Eye (tissue), 1 donor: ENCODE data around the gene HFM1.
"Not testable (repeated sequence)": the region's sequence is repeated elsewhere in the genome, so short reads cannot be mapped to it uniquely, and the experiment has no call there.

Experiments
- DNase-seq: peaks from one replicate; pipeline ENCODE4 v3.0.0-alpha.2; 2015

The HFM1 gene, protein sequence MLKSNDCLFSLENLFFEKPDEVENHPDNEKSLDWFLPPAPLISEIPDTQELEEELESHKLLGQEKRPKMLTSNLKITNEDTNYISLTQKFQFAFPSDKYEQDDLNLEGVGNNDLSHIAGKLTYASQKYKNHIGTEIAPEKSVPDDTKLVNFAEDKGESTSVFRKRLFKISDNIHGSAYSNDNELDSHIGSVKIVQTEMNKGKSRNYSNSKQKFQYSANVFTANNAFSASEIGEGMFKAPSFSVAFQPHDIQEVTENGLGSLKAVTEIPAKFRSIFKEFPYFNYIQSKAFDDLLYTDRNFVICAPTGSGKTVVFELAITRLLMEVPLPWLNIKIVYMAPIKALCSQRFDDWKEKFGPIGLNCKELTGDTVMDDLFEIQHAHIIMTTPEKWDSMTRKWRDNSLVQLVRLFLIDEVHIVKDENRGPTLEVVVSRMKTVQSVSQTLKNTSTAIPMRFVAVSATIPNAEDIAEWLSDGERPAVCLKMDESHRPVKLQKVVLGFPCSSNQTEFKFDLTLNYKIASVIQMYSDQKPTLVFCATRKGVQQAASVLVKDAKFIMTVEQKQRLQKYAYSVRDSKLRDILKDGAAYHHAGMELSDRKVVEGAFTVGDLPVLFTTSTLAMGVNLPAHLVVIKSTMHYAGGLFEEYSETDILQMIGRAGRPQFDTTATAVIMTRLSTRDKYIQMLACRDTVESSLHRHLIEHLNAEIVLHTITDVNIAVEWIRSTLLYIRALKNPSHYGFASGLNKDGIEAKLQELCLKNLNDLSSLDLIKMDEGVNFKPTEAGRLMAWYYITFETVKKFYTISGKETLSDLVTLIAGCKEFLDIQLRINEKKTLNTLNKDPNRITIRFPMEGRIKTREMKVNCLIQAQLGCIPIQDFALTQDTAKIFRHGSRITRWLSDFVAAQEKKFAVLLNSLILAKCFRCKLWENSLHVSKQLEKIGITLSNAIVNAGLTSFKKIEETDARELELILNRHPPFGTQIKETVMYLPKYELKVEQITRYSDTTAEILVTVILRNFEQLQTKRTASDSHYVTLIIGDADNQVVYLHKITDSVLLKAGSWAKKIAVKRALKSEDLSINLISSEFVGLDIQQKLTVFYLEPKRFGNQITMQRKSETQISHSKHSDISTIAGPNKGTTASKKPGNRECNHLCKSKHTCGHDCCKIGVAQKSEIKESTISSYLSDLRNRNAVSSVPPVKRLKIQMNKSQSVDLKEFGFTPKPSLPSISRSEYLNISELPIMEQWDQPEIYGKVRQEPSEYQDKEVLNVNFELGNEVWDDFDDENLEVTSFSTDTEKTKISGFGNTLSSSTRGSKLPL (N-terminal part only)

DNA sequence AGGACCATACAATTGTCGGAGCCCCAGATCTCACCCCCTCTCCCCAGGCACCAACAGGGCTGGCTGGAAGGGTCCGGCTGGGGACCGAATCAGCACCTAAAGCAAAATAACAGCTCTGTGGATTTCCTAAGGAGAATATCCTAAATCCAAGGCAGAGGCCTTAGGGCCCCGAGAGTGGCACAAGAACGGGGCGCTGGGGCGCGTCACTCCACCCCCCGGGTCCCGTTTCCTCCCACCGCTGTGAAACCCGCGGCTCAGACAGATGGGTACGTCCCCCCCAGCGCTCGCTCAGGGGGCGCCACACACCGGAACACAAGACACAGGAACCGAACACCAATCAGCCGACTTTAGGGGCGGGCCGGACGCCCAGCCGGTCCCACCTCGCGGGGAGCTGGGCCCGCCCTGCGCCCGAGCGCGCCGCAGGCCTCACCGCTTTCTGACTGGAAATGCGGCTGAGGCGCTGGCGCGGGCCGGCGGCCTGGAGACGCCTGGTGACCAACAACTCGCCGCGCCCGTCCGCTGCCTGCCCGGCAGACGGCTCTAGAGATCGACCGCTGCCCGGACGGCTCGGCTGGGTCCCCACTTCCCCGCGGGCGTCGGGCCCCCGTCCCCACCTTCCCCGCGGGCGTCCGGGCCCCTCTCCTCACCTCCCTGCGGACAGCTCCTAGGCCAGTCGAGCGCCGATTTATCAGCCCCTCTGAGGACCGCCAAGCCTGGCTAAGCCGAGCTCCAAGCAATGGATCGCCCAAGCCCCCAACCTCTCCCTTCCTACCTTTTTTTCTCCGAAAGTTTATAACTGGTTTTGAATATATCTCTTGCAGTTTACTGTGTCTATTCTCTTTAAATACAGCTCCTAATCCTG, at the start of gene HFM1:
TSS of gene HFM1 (minus strand) at position 687 of the 862 bp plus-strand sequence. CDS start 3,755 bp downstream, outside the sequence.
- DNase-seq: peak; percentile 95

DNA sequence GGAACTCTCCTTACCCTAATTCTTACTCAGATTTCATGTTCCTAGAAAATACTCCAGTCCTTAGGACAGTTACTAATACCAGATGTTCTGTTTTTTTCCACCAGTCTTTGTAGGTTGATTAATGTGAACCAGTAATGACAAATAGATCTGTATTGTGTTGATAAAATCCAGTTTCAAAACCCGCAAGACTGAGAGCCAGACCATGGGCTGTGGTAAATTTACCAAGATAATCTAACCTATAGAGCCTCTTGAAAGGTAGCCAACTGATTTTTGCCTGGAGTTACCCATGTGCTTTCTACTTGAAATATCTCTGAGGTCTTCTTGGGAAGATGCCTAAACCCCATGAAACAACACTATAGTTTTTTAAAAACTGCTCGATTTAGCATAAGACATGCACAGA, 49.5 kb upstream of the HFM1 start:
- DNase-seq: no peak

DNA sequence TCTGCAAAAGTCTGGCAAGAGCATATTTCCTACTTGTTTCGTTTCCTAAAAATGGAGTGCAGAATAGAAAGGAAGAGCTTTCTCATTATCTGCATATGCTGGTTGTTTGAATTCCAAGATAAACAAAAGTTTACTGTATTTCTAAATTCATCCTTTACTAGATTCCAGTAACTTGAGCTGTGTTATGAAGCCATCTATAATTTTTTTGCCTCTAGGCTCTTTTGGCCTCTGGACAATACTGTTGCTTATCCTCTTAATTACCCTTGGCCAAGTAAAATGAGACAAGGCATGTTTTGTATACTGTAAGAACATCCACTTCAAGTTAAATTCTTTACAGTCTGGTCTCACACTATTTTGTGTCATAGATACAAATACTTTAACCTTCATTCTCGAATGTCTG, 45.6 kb upstream of the HFM1 start:
- DNase-seq: peak; percentile 5

DNA sequence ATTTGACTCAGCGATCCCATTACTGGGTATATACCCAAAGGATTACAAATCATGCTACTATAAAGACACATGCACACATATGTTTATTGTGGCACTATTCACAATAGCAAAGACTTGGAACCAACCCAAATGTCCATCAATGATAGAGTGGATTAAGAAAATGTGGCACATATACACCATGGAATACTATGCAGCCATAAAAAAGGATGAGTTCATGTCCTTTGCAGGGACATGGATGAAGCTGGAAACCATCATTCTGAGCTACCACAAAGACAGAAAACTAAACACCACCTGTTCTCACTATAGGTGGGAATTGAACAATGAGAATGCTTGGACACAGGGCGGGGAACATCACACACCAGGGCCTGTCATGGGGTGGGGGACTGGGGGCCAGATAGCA, 43.1 kb upstream of the HFM1 start:
- not testable (repeated sequence) for DNase-seq

DNA sequence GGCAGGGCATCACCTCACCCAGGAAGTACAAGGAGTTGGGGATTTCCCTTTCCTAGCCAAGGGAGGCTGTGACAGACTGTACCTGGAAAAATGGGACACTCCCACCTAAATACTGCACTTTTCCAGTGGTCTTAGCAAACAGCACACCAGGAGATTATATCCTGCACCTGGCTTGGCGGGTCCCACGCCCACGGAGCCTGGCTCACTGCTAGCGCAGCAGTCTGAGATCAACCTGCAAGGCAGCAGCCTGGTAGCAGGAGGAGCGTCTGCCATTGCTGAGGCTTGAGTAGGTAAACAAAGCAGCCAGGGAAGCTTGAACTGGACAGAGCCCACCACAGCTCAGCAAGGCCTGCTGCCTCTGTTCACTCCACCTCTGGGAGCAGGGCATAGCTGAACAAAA, 37.3 kb upstream of the HFM1 start:
- DNase-seq: not testable (repeated sequence)

DNA sequence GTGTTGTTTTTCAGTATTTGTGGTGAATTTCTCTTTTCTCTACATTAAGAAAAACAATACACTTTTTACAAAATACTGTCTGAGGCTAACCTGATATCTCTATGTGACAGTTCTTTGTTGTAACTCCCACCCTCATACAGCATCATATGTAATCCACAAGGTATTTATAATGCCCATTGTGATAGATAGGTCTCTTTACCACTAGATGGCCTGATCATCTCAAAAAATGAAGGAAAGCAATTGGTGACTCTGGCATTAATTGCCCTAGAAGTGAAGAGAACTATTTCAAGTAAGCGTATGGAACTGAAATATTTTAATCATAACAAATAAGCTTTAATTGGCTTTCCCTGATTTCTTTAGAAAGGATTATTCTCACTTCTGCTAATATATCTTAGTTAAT, 36.2 kb upstream of the HFM1 start:
- no peak for DNase-seq

DNA sequence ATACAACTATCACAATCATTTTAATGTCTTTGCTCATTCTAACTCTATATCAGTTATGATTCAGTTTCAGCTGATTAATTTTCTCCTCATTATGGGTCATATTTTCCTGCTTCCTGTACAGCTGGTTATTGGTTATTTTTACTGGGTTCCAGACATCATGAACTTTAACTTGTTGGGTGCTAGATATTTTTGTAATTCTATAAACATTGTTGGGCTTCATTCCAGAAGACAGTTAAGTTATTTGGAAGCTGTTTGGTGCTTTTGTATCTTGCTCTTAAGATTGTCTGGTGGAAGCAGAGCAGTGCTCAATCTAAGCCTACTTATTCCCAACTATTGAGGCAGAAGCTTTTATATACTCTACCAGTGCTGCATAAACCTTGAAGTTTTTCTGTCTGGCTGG, 34.4 kb upstream of the HFM1 start:
- no peak for DNase-seq

DNA sequence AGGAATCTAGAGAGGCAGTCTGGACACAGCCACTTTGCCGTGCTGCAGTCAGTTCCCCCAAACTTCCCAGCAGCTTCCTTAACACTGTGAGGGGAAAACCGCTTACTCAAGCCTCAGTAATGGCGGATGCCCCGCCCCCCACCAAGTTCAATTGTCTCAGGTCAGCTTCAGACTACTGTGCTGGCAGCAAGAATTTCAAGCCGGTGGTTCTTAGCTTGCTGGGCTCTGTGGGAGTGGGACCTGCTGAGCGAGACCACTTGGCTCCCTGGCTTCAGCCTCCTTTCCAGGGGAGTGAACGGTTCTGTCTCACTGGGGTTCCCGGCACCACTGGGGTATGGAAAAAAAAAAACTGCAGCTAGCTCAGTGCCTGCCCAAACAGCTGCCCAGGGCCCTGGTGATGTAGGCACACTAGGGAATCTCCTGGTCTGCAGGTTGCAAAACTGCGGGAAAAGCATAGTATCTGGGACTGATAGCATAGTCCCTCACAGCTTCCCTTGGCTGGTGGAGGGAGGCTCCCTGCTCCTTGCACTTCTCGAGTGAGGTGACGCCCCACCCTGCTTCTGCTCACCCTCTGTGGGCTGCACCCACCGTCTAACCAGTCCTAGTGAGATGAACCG, 23.7 kb upstream of the HFM1 start:
- DNase-seq: peak; percentile 24

DNA sequence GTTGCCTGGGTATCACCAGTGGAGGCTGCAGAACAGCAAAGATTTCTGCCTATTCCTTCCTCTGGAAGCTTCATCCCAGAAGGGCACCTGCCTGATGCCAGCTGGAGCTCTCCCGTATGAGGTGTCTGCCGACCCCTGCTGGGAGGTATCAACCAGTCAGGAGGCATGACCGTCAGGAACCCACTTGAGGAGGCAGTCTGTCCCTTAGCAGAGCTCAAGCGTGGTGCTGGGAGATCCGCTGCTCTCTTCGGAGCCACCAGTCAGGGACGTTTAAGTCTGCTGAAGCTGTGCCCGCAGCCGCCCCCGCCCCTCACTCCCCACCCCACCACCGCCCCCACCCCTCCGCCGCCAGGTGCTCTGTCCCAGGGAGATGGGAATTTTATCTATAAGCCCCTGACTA, 23.1 kb upstream of the HFM1 start:
- DNase-seq: no peak

DNA sequence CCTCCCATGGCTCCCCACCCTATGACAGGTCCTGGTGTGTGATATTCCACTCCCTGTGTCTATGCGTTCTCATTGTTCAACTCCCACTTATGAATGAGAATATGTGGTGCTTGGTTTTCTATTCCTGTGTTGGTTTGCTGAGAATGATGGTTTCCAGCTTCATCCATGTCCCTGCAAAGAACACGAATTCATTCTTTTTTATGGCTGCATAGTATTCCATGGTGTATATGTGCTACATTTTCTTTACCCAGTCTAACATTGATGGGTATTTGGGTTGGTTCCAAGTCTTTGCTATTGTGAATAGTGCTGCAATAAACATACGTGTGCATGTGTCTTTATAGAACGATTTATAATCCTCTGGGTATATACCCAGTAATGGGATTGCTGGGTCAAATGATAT, 17.9 kb upstream of the HFM1 start:
- not testable (repeated sequence) for DNase-seq

DNA sequence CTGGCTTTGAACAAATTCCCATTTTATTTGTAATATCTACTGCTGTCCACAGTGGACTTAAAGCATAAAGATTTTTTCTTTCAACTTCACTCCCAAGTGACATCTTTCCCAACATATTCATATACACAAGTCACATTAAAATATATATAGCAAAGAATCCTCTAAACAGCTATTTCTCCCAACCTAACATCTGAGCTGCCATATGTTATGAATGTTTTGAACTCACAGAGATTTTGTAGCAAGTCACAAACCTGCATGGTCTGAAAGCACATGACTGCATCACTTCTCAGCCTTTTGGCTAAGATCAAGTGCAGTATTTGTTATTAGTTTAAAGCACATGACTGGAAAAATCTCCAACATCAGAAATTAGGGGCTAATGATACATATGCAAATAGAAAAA, 7.7 kb upstream of the HFM1 start:
- no peak for DNase-seq

DNA sequence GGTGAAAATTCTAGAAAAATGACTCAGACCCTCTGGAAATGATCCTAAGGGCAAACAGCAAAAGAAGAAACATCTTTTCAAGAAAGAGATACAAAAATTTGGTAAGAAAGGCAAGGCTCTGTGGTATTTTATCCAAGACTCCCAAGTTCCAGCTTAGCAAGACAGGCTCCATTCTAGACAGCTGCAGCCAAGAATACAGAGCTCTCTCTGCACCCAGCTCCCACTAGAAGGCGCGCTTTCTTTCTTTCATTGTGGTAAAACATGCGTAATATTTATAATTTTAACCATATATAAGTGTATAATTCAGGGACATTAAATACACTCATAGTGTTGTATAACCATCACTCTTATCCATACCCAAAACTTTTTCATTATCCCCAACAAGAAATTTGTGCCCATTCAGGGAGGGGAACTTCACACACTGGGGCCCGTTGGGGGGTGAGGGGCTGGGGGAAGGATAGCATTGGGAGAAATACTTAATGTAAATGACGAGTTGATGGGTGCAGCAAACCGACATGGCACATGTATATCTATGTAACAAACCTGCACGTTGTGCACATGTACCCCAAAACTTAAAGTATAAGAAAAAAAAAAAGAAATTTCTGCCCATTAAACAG, 2.2 kb upstream of the HFM1 start:
- no peak for DNase-seq

DNA sequence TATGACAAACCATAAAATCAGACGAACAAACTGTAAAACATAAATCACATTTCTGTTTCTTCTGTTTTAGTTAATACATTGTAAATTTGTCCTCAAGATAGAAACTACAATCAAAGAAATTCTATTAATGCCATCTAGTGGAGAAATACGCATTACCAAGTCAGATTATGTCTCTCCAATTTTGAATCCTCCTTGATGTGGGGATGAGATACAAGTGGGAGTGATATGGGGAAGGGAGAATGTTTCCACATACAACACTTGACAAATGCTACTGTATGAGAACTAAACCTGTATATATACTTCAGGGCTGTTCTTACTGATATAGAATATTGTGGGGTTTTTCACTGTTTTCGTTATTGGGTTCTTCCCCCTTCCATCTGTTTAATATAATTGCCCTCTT, 2.6 kb downstream of the HFM1 start:
- peak; percentile 53 for DNase-seq

DNA sequence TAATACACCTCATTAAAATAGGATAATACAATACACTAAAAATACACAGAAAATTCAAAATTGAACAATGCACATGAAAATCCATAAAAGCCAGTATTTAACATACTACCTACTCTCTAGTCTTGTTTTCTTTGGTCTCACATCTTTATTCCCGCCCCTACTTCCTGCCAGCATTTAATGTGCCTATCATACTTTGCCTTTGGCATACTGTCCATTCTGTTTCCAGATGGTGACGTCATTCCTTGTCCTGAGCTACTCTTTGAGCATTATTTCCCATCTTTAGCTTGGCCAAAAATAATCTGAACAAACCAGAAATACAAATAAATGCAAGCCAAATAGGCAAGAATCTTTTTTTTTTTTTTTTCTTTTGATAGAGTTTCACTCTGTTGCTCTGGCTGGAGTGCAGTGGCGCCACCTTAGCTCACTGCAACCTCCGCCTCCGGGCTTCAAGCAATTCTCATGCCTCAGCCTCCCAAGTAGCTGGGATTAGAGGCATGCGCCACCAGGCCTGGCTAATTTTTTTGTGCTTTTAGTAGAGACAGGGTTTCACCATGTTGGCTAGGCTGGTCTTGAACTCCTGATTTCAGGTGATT, 4.4 kb downstream of the HFM1 start:
- DNase-seq: no peak

DNA sequence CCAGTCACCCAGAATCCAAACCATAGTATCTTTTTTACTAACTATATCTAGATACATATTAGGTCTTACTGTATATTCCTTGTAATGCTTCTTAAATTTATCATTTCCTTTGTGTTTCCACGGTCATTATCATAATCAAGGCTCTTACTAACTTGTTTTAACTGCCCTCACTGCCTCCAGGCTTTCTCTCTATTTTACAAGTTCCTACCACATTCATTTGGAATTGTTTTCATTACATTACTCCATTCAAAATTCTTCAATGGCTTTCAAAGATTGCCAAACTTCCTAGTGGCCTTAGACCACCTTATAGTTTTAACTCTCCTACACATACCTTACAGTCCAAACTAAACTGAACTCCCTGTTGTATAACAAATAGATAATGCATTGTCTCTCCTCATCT, 6.3 kb downstream of the HFM1 start:
- no peak for DNase-seq

DNA sequence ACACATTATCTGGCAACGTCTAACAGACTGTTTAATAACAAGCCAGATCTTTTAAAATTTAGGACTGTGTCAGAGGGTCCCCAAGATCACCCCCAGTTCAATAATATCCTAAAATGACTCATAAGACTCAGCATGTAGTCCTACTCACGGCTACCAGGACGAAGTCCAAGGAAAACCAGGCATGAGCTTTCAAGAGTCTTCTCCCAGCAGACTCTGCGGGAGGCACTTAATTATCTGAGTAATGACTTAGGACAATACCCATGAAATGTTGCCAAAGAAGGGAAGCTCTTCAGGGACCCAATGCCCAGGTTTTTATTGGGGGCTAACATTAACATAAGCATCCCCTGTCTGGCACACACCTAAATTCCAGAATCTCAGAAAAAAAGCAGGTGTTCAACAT, 7.0 kb downstream of the HFM1 start:
- no peak for DNase-seq

DNA sequence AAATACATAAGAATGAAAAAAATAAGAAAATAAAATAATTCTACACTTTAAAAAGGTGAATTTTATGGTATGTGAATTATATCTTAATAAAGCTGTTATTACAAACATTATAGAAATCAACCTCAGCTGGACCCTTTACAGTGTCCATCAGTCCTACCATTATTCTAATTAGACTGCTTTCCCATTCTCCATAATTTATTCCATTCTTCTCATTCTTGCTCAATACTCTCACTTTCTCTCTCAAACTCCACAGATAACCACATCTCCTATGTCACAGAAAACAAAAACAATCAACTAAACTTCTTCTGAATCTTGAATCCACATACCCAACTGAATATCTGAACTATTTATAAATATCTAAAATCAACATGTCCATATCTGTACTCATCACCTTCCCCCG, 11.6 kb downstream of the HFM1 start:
- no peak for DNase-seq

DNA sequence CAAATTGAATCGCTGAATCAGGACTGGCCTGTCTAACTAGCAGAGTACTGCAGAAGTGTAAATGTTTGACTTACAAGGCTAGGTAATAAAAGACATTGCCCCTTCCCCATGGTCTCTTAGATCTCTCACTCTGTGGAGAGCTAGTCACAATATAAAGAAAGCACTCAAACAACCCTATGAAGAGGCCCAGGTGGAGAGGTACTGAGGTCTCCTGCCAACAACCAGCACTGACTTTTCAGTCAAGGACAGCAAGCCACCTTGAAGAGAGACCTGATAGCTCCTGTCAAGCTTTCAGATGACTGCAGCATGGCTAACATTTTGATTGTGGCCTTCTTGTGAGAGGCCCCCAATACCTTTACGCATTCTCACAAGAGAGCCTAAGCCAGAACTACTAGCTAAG, 18.5 kb downstream of the HFM1 start:
- no peak for DNase-seq

DNA sequence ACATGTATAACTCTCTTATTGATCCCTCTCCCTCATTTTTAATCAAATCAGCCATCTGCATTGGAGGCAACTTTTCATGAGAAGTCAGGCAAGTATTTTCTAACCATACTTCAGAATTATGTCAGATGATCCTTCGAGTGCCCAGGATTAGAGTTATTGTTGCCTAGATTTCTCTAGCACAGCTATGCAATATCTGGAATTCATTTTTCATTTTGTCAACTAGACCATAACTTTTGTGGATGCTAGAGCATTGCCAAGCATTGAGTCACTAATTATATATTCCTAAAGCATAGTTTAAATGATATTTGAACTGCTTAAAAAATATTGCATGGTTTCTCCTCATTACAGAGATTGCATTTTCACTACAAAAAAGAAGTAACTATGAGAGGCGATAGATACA, 21.2 kb downstream of the HFM1 start:
- DNase-seq: peak; percentile 12

DNA sequence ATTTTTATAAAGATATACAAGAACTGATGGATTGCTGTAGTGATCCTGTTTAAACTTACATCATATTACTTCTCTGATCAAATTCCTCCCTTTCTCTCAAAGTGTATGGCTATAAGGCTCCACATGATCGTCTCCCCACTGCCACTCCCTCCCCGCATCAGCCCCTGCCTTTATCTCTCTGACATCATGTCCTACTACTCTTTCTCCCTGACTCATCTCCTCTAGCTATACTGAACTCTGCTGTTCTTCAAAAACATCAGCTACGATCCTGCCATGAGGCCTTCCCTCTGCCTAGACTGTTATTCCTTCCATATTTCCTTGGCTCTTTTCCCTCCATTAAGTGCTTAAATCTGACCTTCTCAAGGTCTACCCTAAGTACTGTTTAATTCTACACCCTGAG, 22.8 kb downstream of the HFM1 start:
- DNase-seq: no peak

DNA sequence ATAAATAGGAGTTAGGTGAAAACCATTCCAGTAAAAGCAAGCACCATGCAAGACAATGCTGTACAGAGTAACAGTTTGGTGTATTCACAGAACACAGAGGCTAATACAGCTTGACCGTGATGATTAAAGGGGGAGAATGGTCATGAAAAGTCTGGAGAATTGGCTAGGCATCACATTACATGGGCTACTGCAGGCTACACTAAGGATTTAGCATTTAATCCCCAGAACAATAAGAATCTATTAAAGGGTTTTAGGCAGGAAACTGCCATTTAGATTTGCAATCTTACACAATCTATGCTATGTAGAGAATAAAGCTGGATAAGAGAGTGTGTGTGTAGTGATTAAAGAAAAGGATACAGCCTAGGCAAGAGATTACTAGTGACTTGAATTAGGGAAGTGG, 30.6 kb downstream of the HFM1 start:
- no peak for DNase-seq
